Choroid plexus epithelial cell (primary cell): ENCODE results near the gene SIGLEC1.

ENCODE experiments used
- DNase-seq: peaks from one replicate; pipeline ENCODE4 v3.0.0-alpha.2; 2010; ENCODE audit warnings: low read depth
- H3K4me3 ChIP-seq: 2 replicates; pipeline ENCODE4 v1.5.1; 2011; ENCODE audit warnings: low read depth, mild to moderate bottlenecking, control low read depth, low read length, moderate library complexity
- TF ChIP-seq, protein P1 (sequence below): conservative IDR thresholded peaks from 2 replicates; pipeline ENCODE4 v1.5.1; 2011; ENCODE audit warnings: low read depth, mild to moderate bottlenecking, control low read depth, inconsistent platforms, low read length, moderate library complexity

The SIGLEC1 gene

DNA sequence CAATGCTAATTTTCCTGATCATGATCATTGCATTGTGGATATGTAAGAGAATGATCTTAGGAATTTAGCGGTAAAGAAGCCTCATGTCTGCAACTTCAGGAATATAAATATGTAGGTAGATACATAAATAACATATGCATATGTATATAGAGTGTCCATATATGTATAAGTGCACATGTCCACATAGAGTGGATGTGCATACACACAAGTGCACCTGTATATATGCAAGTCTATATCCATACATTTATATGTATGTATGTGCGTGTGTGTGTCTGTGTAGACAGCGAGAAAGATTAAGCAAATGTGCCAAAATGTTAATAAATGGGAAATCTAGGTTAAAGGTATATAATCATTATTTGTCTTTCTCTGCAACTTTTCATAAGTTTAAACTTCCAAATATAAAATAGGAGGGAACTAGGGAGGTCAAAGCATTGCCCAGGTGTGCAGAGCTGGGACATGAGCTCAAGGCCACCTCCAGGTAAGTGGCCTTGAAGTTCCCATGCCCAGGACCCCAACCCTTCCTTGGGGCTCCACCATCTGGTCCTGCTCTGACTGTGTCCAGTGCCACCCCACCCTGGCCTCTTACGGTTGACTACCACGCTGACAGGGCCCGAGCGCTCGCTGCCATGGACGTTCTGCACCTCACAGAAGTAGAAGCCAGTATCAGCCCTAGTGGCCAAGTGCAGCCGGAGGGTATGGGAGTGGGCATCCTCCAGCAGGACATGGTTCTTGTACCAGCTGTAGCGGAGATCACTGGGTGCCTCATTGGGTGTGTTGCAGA lies 9.6 kb downstream of the SIGLEC1 start:
- no peak overlapping the region for H3K4me3 ChIP-seq
- TF ChIP-seq, protein P1, sequence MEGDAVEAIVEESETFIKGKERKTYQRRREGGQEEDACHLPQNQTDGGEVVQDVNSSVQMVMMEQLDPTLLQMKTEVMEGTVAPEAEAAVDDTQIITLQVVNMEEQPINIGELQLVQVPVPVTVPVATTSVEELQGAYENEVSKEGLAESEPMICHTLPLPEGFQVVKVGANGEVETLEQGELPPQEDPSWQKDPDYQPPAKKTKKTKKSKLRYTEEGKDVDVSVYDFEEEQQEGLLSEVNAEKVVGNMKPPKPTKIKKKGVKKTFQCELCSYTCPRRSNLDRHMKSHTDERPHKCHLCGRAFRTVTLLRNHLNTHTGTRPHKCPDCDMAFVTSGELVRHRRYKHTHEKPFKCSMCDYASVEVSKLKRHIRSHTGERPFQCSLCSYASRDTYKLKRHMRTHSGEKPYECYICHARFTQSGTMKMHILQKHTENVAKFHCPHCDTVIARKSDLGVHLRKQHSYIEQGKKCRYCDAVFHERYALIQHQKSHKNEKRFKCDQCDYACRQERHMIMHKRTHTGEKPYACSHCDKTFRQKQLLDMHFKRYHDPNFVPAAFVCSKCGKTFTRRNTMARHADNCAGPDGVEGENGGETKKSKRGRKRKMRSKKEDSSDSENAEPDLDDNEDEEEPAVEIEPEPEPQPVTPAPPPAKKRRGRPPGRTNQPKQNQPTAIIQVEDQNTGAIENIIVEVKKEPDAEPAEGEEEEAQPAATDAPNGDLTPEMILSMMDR, result no peak
- no peak for DNase-seq

DNA sequence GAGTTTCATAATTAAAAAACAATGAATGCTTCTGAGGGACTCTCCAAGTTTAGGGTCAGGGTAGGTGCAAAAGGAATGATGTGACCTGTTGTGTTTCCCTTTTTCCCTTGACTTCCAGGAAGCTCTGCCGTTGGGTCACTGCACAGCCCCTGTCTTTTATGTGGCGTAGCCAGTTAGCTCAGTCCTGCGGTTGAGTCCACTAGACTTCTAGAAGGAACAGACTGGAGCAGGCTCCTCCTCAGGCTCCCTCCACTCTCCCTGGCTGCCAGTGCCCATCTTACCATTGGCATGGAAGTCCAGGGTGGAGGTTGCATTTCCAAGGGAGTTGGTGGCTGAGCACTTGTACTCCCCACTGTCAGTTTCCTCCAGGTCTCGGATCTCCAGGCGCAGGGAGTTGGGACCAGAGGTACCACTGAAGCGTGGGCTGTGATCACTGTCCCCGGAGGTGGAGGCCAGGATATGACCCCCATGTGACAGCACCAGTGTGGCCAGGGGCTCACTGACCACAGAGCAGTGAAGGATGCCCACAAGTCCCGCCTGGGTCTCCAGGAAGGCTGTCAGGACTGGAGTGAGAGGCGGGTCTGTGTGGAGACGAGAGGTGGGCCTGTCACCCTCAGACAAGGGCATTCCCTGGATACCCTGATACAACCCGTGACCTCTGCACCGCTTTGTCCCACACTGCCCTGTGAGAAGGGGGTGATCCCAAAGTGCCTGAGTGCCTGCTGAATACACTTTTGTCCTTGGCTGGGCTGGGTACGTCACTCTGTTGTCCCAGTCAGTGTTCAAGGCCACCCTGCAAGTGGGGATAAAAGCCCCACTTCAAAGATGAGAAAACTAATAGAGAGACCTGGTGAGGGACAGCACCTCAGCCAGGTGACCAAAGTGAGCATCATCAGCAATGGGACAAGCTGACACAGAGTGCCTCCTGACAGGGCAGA lies 11.1 kb downstream of the SIGLEC1 start:
- DNase-seq, result no peak
- no peak overlapping the region for H3K4me3 ChIP-seq
- TF ChIP-seq, protein P1, result no peak

DNA sequence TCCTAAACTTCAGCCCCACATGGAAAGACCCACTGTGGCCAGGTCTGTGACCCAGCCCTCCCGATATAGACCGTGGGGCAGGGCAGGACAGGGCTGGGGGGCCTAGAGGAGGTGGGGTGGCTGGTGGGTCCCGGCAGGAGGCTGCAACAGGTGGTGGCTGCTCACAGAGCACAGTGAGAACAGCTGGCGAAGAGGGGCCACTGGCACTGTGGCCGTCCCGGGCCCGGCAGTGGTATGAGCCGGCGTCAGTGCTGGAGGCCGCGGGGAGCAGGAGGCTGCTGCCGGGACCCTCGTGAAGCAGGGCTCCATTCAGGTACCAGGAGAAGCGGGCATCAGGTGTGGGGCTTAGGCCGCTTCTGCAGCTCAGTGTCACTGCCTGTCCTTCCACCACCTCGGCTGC lies 13.4 kb downstream of the SIGLEC1 start:
- DNase-seq, result no peak
- no peak overlapping the region for H3K4me3 ChIP-seq
- TF ChIP-seq, protein P1, result no peak

DNA sequence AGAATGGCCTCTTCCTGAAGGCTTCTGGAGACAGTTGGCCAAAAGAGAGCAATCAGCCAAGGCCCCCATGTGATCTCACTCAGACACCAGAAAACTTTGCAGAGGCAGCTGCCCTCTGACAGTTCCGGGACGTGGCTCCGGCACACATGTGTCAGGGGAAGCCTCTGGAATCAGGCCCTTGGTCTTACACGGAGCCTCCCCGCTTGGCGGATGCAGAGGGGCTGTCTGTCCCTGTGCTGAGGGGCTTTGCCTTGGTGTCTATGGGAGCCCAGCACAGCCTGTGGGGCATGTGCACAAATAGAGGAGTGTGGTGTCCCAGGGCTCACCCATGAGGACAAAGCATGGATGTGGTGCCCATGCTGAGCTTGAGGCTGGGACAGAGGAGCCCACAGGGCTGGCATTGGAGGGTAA lies 13.8 kb downstream of the SIGLEC1 start:
- TF ChIP-seq, protein P1, result no peak
- H3K4me3 ChIP-seq, result no peak overlapping the region
- DNase-seq, result no peak

DNA sequence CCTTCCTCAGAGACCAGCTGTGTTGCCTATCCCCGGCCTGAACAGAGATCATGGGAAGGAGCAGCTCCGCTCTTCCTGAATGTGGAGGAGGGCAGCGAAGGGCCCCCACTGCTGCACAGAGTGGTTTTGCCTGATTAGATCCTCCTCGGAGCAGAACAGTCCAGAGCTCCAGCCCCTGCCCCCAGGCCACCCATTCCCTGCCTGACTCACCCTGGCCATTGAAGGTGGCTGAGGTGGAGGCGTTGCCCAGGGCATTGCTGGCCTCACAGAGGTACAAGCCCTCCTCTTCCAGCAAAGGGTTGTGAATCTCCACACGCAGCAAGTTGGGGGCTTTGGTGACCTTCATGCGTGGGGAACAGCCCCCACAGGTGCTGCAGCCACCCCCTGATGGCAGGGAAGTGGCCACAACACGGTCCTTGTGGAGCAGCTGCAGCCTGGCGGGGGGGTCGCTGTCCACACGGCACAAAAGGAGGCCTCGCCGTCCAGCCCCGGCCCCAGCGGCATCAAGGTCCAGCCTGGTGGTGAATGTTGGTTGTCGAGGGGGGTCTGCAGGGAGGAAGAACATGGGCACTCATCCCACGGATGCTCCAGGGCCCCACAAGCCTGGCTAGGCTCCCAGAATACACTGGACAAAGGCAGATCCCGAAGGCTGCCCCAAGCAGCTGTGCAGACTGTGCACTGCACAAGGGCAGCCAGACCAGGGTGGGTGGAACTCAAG lies 14.7 kb downstream of the SIGLEC1 start:
- TF ChIP-seq, protein P1, result no peak
- no peak overlapping the region for H3K4me3 ChIP-seq
- DNase-seq, result no peak

DNA sequence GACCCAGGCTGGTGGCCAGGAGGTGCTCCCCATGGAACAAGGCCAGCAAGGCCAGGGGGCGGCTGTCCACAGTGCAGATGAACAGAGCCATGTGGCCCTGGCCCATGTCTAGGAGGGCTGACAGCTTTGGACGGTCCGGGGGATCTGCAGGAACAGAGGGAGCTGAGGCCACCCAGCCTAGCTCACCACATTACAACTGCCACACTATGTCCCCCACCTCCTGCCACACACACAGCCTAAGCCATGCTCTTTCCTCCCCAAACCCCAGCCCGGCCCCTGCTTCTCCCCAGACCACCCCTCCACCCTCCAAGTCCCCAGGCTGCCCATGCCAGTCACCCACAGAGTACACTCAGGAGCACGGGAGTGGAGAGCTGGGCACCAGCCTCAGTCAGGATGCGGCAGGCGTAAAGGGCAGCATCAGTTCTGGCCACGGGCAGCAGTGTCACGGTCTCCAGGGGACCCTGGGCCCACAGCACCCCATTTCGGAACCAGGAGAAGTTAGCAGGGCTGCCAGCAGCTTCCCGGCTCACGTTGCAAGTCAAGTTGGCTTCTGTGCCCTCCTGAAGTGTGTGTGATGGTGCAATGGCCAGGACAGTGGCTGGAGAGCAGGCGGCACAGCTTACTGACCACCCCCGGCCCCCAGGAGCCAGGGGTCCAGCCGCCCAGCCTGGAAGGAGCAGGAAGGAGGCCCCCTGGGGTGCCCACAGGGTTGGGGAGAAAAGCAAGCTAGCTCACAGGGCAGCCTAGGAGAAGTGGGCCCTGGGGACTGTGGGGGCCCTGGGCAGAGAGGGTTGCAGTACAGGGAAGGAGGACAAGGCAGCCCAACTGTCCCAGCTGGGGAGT lies 15.4 kb downstream of the SIGLEC1 start:
- DNase-seq, result no peak
- TF ChIP-seq, protein P1, result no peak
- no peak overlapping the region for H3K4me3 ChIP-seq
